Subcutaneous abdominal adipose tissue (tissue), 5 donors: Measurements from ENCODE around the gene MSTN.

ENCODE experiments used
- H3K27ac ChIP-seq: one replicate; pipeline ENCODE4 v1.7.0; 2013; ENCODE audit warnings: low read depth, mild to moderate bottlenecking, inconsistent platforms, low read length, moderate library complexity
- H3K27me3 ChIP-seq, 5 donors: one replicate each; pipeline ENCODE4 v1.7.0; 2013; ENCODE audit warnings: low read length in 5 of 5, inconsistent platforms in 1 of 5; ENCODE audit not compliant: control insufficient read depth in 5 of 5, insufficient read depth in 4 of 5
- H3K36me3 ChIP-seq, 5 donors: one replicate each; pipeline ENCODE4 v1.7.0; 2013; ENCODE audit warnings: low read length in 5 of 5; ENCODE audit not compliant: control insufficient read depth in 5 of 5, insufficient read depth in 5 of 5
- H3K4me1 ChIP-seq, 5 donors: one replicate each; pipeline ENCODE4 v1.7.0; 2013; ENCODE audit warnings: low read length in 5 of 5, mild to moderate bottlenecking in 3 of 5, moderate library complexity in 1 of 5; ENCODE audit not compliant: control insufficient read depth in 5 of 5, insufficient read depth in 5 of 5
- H3K4me3 ChIP-seq, 5 donors: one replicate each; pipeline ENCODE4 v1.7.0; 2013; ENCODE audit warnings: low read length in 5 of 5, low read depth in 1 of 5
- H3K9ac ChIP-seq, 5 donors: one replicate each; pipeline ENCODE4 v1.7.0; 2013; ENCODE audit warnings: low read length in 5 of 5, mild to moderate bottlenecking in 4 of 5, moderate library complexity in 3 of 5
- H3K9me3 ChIP-seq, 5 donors: one replicate each; pipeline ENCODE4 v1.7.0; 2013; ENCODE audit warnings: low read length in 5 of 5; ENCODE audit not compliant: control insufficient read depth in 5 of 5
- donor health status: healthy.
- donor health status: healthy.
- donor health status: healthy.
- donor health status: healthy.
- donor health status: healthy.

The MSTN gene

DNA sequence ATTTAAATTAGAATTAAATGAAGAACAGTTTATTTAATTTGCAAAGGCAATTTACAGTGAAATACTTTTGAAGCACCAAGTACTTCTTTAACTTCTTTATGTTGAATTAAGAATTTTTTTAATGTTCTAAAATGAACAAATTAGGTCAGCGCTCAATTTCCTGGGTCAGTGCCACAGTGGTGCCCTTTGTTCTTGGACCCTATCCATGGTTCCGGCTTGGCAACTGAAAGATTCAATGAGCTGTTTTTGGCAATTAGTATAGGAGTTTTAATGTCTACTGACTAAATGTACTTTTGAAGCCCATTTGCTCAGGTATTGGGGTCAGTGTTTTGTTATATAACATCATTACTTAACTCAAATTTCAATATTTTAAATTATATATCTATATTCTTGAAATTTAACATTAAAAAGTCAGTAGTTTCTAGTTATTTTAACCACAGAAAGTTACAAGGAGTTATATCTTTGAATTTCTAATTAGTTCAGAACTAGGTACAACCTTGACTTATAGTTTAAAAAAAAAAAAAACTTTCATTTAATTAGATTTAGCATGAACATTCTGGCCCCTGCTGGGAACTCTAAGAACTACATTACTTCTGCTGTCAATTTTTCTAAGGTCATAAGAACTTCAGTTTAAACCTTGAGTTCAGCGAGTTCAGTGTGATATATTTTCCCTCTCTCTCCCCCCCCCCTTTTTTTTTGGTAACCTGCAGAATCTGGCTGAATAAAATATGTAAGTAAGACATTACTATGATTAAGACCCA, 7.6 kb upstream of the MSTN start:
- no peak overlapping the region for H3K9ac ChIP-seq
- no peaks in the 10 kb centered on the region for H3K27me3 ChIP-seq
- no peaks in the 10 kb centered on the region for H3K9me3 ChIP-seq
- no peak overlapping the region for H3K4me3 ChIP-seq
- no peak overlapping the region for H3K27ac ChIP-seq
- H3K36me3 ChIP-seq, result no peaks in the 10 kb centered on the region
- peaks cover 0 to 7% (median 4%) of the 10 kb centered on the region in 5 donors for H3K4me1 ChIP-seq

- Histone ChIP-seq H3K9ac (no peak overlapping the region), H3K36me3 (no peaks in the 10 kb centered on the region), H3K9me3 (no peaks in the 10 kb centered on the region), H3K4me3 (no peak overlapping the region), H3K4me1 (peaks cover 0 to 14% (median 4%) of the 10 kb centered on the region in 5 donors), H3K27me3 (no peaks in the 10 kb centered on the region), H3K27ac (no peak overlapping the region)
Measured at GRCh38 chr2:190068764-190069163, 6.2 kb upstream of the MSTN start.

DNA sequence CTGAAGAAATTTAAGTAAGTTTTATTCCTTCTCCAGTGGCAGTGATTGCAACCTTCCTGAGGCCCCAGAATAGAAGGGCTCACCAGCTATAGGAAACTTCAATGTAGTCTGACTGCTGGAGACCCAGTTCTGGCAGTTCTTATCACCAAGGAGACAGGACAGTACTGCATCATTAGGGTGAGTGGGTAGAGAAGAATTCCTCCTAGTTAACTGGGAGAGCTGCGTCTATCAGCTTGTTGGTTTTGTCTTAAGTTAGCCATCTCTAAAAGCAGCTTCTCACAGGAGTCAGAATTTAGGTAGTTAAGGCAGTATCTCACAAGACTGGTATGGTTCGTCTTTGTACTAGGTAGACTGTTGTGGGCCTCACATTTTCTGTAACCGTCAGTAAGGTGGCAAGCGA, 3.3 kb upstream of the MSTN start:
- Histone ChIP-seq H3K27ac (no peak overlapping the region), H3K36me3 (no peaks in the 10 kb centered on the region), H3K9me3 (no peaks in the 10 kb centered on the region), H3K4me3 (no peak overlapping the region), H3K9ac (no peak overlapping the region), H3K4me1 (peaks cover 0 to 19% (median 4%) of the 10 kb centered on the region in 5 donors), H3K27me3 (no peaks in the 10 kb centered on the region)

GRCh38 chr2:190063624-190064023, 1.1 kb upstream of the MSTN start:
- Histone ChIP-seq H3K9me3 (no peaks in the 10 kb centered on the region), H3K4me1 (peaks cover 0 to 12% (median 0%) of the 10 kb centered on the region in 5 donors), H3K27ac (no peak overlapping the region), H3K4me3 (no peak overlapping the region), H3K9ac (no peak overlapping the region), H3K27me3 (no peaks in the 10 kb centered on the region), H3K36me3 (no peaks in the 10 kb centered on the region)

DNA sequence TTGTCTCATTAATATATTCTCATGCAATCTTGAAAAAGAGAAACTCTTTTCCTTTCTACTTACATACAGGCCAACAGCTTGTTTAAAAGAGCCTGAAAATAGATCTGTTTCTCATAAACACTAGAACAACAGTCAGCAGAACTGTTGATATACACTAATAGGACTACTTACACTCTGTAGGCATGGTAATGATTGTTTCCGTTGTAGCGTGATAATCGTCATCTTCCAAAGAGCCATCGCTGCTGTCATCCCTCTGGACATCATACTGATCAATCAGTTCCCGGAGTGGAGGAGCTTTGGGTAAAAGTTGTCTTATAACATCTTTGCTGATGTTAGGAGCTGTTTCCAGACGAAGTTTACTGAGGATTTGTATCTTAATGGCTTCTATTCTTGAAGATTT, 476 bp downstream of the MSTN start:
- H3K9me3 ChIP-seq, result no peaks in the 10 kb centered on the region
- H3K4me3 ChIP-seq, result no peak overlapping the region
- no peaks in the 10 kb centered on the region for H3K27me3 ChIP-seq
- H3K9ac ChIP-seq, result no peak overlapping the region
- peaks cover 0 to 12% (median 0%) of the 10 kb centered on the region in 5 donors for H3K4me1 ChIP-seq
- H3K36me3 ChIP-seq, result no peaks in the 10 kb centered on the region
- H3K27ac ChIP-seq, result no peak overlapping the region

DNA sequence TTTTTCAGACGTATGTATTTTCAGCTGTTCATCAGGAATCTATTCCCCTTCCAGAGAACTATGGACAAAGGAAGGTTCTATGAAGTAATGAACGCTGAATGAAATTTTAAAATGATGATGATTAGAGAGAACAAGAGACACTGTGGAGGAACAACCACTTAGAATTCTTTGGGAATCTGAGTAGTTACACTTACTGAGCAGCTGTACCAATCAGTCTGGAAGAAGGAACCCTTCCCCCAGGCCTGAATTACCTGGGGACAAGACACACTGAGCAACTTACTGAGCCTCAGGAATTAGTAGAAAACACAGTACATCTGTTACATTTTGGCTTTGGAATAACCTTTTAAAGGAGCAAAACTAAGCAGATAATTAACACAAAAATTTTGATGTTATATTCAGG, 1.9 kb downstream of the MSTN start:
- peaks cover 0 to 12% (median 0%) of the 10 kb centered on the region in 5 donors for H3K4me1 ChIP-seq
- H3K36me3 ChIP-seq, result no peaks in the 10 kb centered on the region
- H3K4me3 ChIP-seq, result no peak overlapping the region
- H3K9ac ChIP-seq, result no peak overlapping the region
- no peaks in the 10 kb centered on the region for H3K9me3 ChIP-seq
- no peaks in the 10 kb centered on the region for H3K27me3 ChIP-seq
- H3K27ac ChIP-seq, result no peak overlapping the region

- Histone ChIP-seq H3K4me3 (no peak overlapping the region), H3K27ac (no peak overlapping the region), H3K9ac (no peak overlapping the region)
Measured at GRCh38 chr2:190060019-190060418, 2.5 kb downstream of the MSTN start.

DNA sequence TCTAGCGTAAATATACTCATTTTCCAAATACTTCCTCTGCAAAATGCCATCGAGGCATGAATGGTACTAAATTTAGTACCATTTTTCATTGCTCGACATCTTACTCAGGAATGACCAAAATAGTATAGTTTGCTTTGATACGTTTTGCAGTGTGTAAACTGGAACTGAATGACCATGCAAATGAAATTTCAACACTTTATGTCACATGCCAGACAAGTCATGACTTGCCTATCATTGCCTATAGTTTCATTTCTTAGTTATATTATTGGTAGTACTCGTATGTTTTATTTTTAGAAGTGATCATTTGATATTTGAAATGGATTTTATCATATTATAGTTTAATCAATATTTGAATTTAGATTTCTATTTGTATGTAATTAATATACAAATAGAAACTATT, 9.1 kb downstream of the MSTN start:
- Histone ChIP-seq H3K4me3 (no peak overlapping the region), H3K4me1 (no peaks in the 10 kb centered on the region), H3K27ac (no peak overlapping the region), H3K27me3 (no peaks in the 10 kb centered on the region), H3K9me3 (no peaks in the 10 kb centered on the region), H3K36me3 (no peaks in the 10 kb centered on the region), H3K9ac (no peak overlapping the region)

More at GRCh38 chr2:190060019-190060418, 2.5 kb downstream of the MSTN start:
- Histone ChIP-seq H3K9me3 (no peaks in the 10 kb centered on the region), H3K36me3 (no peaks in the 10 kb centered on the region), H3K4me1 (peaks cover 0 to 12% (median 0%) of the 10 kb centered on the region in 5 donors), H3K27me3 (no peaks in the 10 kb centered on the region)

DNA sequence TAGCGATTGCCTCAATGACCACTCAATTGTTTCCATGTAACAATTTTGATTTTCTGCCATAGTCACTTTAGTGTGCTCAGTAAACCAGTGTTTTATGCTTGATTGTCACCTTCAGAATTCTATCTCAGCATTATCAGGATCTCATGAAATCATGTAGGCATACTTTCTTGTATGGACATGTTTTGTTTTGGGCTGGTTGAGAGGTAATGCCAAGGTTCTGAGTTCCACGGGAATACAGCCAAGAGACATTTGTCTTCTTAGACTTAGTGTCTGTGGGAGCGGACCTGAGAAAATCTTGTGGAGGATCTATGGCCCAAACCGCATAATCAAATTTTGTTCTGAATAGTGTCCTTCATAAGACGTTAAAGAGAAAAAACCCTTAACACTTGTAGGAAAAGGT, 10.2 kb downstream of the MSTN start:
- Histone ChIP-seq H3K4me3 (no peak overlapping the region), H3K36me3 (no peaks in the 10 kb centered on the region), H3K9me3 (no peaks in the 10 kb centered on the region), H3K27me3 (no peaks in the 10 kb centered on the region), H3K9ac (no peak overlapping the region), H3K27ac (no peak overlapping the region), H3K4me1 (no peaks in the 10 kb centered on the region)

DNA sequence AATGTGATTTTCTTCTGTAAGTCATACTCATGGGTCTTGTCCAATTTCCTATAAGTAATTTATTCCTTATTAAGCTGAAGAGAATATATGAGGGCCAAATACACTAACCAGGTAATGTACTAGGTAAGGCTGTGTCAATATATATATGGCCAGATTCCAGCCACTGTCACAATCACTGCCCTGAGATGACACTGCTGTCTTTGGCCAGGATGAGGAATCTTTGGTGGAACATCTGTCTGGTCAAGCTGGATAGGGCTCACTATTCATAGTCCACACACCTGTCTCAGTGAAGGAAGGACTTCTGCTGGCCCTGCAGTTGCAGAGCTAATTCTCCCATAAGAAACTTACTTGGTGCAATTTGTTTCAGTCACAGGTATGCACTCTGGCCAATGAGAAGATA, 11.3 kb downstream of the MSTN start:
- Histone ChIP-seq H3K9ac (no peak overlapping the region), H3K4me1 (no peaks in the 10 kb centered on the region), H3K9me3 (no peaks in the 10 kb centered on the region), H3K27me3 (no peaks in the 10 kb centered on the region), H3K4me3 (no peak overlapping the region), H3K36me3 (no peaks in the 10 kb centered on the region), H3K27ac (no peak overlapping the region)
